SK-N-SH (cell line): ENCODE results near the gene NLN. TPM values are rescaled to one million over a fixed set of nuclear protein-coding genes. Genes with fewer than 3 reads are reported as not detected.
A peak's percentile ranks its signal among the peaks of the same experiment; 100 is the strongest.

Source experiments
- CTCF ChIA-PET: fragments of 300-600, 350-600 bp; formaldehyde crosslinking; extraction: SDS; loops from one replicate; lab custom pipeline; 2021; lab: Yijun Ruan, JAX
- POLR2A ChIA-PET: fragments of 350-600 bp; sonication (Branson Sonifier 250); formaldehyde crosslinking; extraction: SDS; loops from one replicate; lab custom pipeline; 2020; ENCODE audit warnings: antibody characterized with exemption, inconsistent platforms; lab: Yijun Ruan, JAX
- DNase-seq: peaks from one replicate; pipeline ENCODE4 v3.0.0; 2012
- H2AFZ ChIP-seq: fragments of 200-600 bp; sonication (generic); 2 replicates; pipeline ENCODE4 v1.8.1; 2016; ENCODE audit warnings: antibody characterized with exemption, mild to moderate bottlenecking, low read depth
- H3F3A ChIP-seq: fragments of 200-600 bp; sonication (generic); replicated peaks from 2 replicates; pipeline ENCODE3; 2016; ENCODE audit warnings: antibody characterized with exemption, mild to moderate bottlenecking; ENCODE audit not compliant: insufficient read depth
- H3K27ac ChIP-seq, 2 experiments: fragments of 200-500 bp in 1 of 2; fragments of 200-600 bp in 1 of 2; sonication (Bioruptor generic) in 1 of 2; sonication (generic), shearing (Covaris generic) in 1 of 2; 2 replicates each; pipeline versions ENCODE4 v1.5.1 to v1.6.1; 2014 to 2016; ENCODE audit warnings: low read depth in 2 of 2, inconsistent platforms in 1 of 2, low read length in 1 of 2, mild to moderate bottlenecking in 1 of 2, mixed read lengths in 1 of 2
- H3K27me3 ChIP-seq: fragments of 200-600 bp; sonication (generic), shearing (Covaris generic); 2 replicates; pipeline ENCODE4 v1.6.1; 2016; ENCODE audit warnings: mixed run types; ENCODE audit not compliant: insufficient read depth
- H3K36me3 ChIP-seq, 2 experiments: fragments of 200-500 bp in 1 of 2; fragments of 200-600 bp in 1 of 2; sonication (Bioruptor generic) in 1 of 2; sonication (generic) in 1 of 2; replicated peaks in 1 of 2; 2 replicates each; pipeline versions ENCODE3 to v1.5.1; 2014 to 2016; ENCODE audit warnings: low read length in 1 of 2, mild to moderate bottlenecking in 1 of 2; ENCODE audit not compliant: insufficient read depth in 2 of 2, control insufficient read depth in 1 of 2
- H3K4me1 ChIP-seq, 2 experiments: fragments of 200-500 bp in 1 of 2; fragments of 200-600 bp in 1 of 2; sonication (Bioruptor generic) in 1 of 2; sonication (generic), shearing (Covaris generic) in 1 of 2; 2 replicates each; pipeline versions ENCODE4 v1.5.1 to v1.6.1; 2014 to 2016; ENCODE audit warnings: low read depth in 1 of 2, low read length in 1 of 2, mixed run types in 1 of 2; ENCODE audit not compliant: insufficient read depth in 2 of 2, control insufficient read depth in 1 of 2
- H3K4me2 ChIP-seq: fragments of 200-600 bp; sonication (generic), shearing (Covaris generic); 2 replicates; pipeline ENCODE4 v1.6.1; 2017; ENCODE audit warnings: mixed run types
- H3K4me3 ChIP-seq, 2 experiments: fragments of 200-500 bp in 1 of 2; fragments of 200-600 bp in 1 of 2; sonication (Bioruptor generic) in 1 of 2; sonication (generic), shearing (Covaris generic) in 1 of 2; 2 replicates each; pipeline versions ENCODE4 v1.5.1 to v1.8.1; 2014 to 2016; ENCODE audit warnings: low read depth in 2 of 2, inconsistent platforms in 1 of 2, low read length in 1 of 2, mild to moderate bottlenecking in 1 of 2, mixed read lengths in 1 of 2, moderate library complexity in 1 of 2
- H3K79me2 ChIP-seq: fragments of 200-600 bp; sonication (generic); 2 replicates; pipeline ENCODE4 v1.8.1; 2017; ENCODE audit warnings: mild to moderate bottlenecking; ENCODE audit not compliant: insufficient read depth
- H3K9ac ChIP-seq: fragments of 200-600 bp; sonication (generic); 2 replicates; pipeline ENCODE4 v1.6.1; 2017; ENCODE audit warnings: mixed run types
- H3K9me2 ChIP-seq: fragments of 200-600 bp; sonication (generic); 2 replicates; pipeline ENCODE4 v1.6.1; 2017; ENCODE audit warnings: mixed run types
- H3K9me3 ChIP-seq: fragments of 200-600 bp; sonication (generic); 2 replicates; pipeline ENCODE4 v1.6.1; 2017; ENCODE audit warnings: mixed run types, mild to moderate bottlenecking, moderate library complexity
- H4K20me1 ChIP-seq: fragments of 200-600 bp; sonication (generic); 2 replicates; pipeline ENCODE4 v1.6.1; 2017; ENCODE audit warnings: mild to moderate bottlenecking, mixed run types; ENCODE audit not compliant: insufficient read depth
- CTCF ChIP-seq: fragments of 200-600 bp; sonication (generic); IDR thresholded peaks from 2 replicates; pipeline ENCODE4 v1.6.1; 2017; ENCODE audit warnings: antibody characterized with exemption, mild to moderate bottlenecking, moderate library complexity
- ELF1 ChIP-seq: IDR thresholded peaks from 2 replicates; pipeline ENCODE4 v1.4.0; 2012
- EP300 ChIP-seq, 2 experiments: IDR thresholded peaks; 2 replicates each; pipeline versions ENCODE4 v1.4.0 to v1.6.1; 2012; ENCODE audit warnings: borderline replicate concordance in 1 of 2, low read depth in 1 of 2, low read length in 1 of 2
- FOSL2 ChIP-seq: IDR thresholded peaks from 2 replicates; pipeline ENCODE4 v1.4.0; 2012; ENCODE audit warnings: low read depth, mild to moderate bottlenecking, moderate library complexity, borderline replicate concordance
- FOXM1 ChIP-seq: IDR thresholded peaks from 2 replicates; pipeline ENCODE4 v1.4.0; 2012; ENCODE audit warnings: low read depth, mild to moderate bottlenecking
- GABPA ChIP-seq: IDR thresholded peaks from 2 replicates; pipeline ENCODE4 v1.4.0; 2012; ENCODE audit warnings: low read depth, mild to moderate bottlenecking
- GATA2 ChIP-seq: sonication (generic); formaldehyde crosslinking; IDR thresholded peaks from 2 replicates; pipeline ENCODE4 v1.5.0; 2020; ENCODE audit warnings: mild to moderate bottlenecking, missing genetic modification reagents
- IRF3 ChIP-seq: fragments of 150-350 bp; IDR thresholded peaks from 2 replicates; pipeline ENCODE4 v1.6.1; 2016; ENCODE audit warnings: mild to moderate bottlenecking, low read depth, low read length
- JUND ChIP-seq: IDR thresholded peaks from 2 replicates; pipeline ENCODE4 v1.4.0; 2012
- MEF2A ChIP-seq: IDR thresholded peaks from 2 replicates; pipeline ENCODE4 v1.4.0; 2012; ENCODE audit warnings: low read depth, borderline replicate concordance
- NFIC ChIP-seq: IDR thresholded peaks from 2 replicates; pipeline ENCODE4 v1.4.0; 2012; ENCODE audit warnings: borderline replicate concordance
- NRF1 ChIP-seq: IDR thresholded peaks from 2 replicates; pipeline ENCODE4 v1.6.1; 2012; ENCODE audit warnings: low read depth, mild to moderate bottlenecking, low read length
- RCOR1 ChIP-seq: fragments of 150-350 bp; IDR thresholded peaks from 2 replicates; pipeline ENCODE4 v1.6.1; 2017; ENCODE audit warnings: antibody characterized with exemption, low read length
- REST ChIP-seq: IDR thresholded peaks from 2 replicates; pipeline ENCODE4 v1.6.1; 2012; ENCODE audit warnings: mild to moderate bottlenecking, low read depth, low read length, moderate library complexity
- RFX5 ChIP-seq: IDR thresholded peaks from 2 replicates; pipeline ENCODE4 v1.6.1; 2012; ENCODE audit warnings: mild to moderate bottlenecking, improper control_type of control experiment, low read length
- SIN3A ChIP-seq: IDR thresholded peaks from 2 replicates; pipeline ENCODE4 v1.6.1; 2012; ENCODE audit warnings: low read depth, mild to moderate bottlenecking, low read length, moderate library complexity, borderline replicate concordance
- SMC3 ChIP-seq: IDR thresholded peaks from 2 replicates; pipeline ENCODE4 v1.6.1; 2012; ENCODE audit warnings: low read depth, low read length, improper control_type of control experiment
- TAF1 ChIP-seq: IDR thresholded peaks from 2 replicates; pipeline ENCODE4 v1.6.1; 2012; ENCODE audit warnings: low read depth, mild to moderate bottlenecking, low read length, moderate library complexity, borderline replicate concordance
- TCF12 ChIP-seq: IDR thresholded peaks from 2 replicates; pipeline ENCODE4 v1.4.0; 2012
- TEAD4 ChIP-seq: IDR thresholded peaks from 2 replicates; pipeline ENCODE4 v1.4.0; 2012; ENCODE audit warnings: mild to moderate bottlenecking, borderline replicate concordance; ENCODE audit not compliant: insufficient read depth
- USF1 ChIP-seq: IDR thresholded peaks from 2 replicates; pipeline ENCODE4 v1.4.0; 2012; ENCODE audit warnings: low read depth, borderline replicate concordance
- USF2 ChIP-seq: fragments of 150-350 bp; IDR thresholded peaks from 2 replicates; pipeline ENCODE4 v1.6.1; 2017; ENCODE audit warnings: antibody characterized with exemption, low read length, low read depth, borderline replicate concordance
- WGBS: methylation state at CpG from one replicate; pipeline ENCODE4 v1.1.6; 2017; ENCODE audit warnings: low lambda C conversion rate; 5-methylcytosine and 5-hydroxymethylcytosine counted together
- polyA plus RNA-seq, 3 experiments: library from polyadenylated mRNA; depleted of rRNA; stranded (reverse); fragments of >200 nt; gene quantifications; 2 replicates each; pipeline ENCODE4 v1.2.3, GENCODE V29; 2012
- TF ChIP-seq, protein P1 (sequence below): IDR thresholded peaks from 2 replicates; pipeline ENCODE4; 2012
- TF ChIP-seq, protein P2 (sequence below): IDR thresholded peaks from 2 replicates; pipeline ENCODE4 v1.4.0; 2012; ENCODE audit warnings: low read depth

Gene NLN
- polyA plus RNA-seq, 1 of the 3 experiments (the other 2 are of a cell fraction): 17.1 TPM

GRCh38 chr5:65704621-65705239 is 17.3 kb upstream of the NLN start:
- 76% methylated on average over 2 of the region's 2 CpGs for WGBS
- ChIA-PET POLR2A (interaction anchor here (1.2 kb wide), 1 partner anchor 17 kb away, joined by 3 read pairs; the partner anchor contains the start of genes NLN and SGTB), CTCF (interaction anchor here (0.7 to 1.0 kb wide), 2 partner anchors 11 to 591 kb away, joined by 3 read pairs; no protein-coding TSS in a partner anchor)
- TF ChIP-seq USF2 (no peak), FOSL2 (no peak), REST (no peak), TAF1 (no peak), CTCF (no peak), FOXM1 (no peak), GABPA (no peak), USF1 (no peak), NFIC (no peak), ELF1 (no peak), RCOR1 (peak; percentile 98), SMC3 (no peak), IRF3 (no peak), EP300 (IDR thresholded peaks at IDR 0.05; ENCODE audit: borderline replicate concordance in 1 of 2, low read depth in 1 of 2, low read length in 1 of 2) (peak in 1 of 2 experiments; percentile 93; a peak in 2 of 4 replicates), SIN3A (no peak), TEAD4 (no peak), JUND (no peak), NRF1 (no peak), MEF2A (no peak), GATA2 (CRISPR knock-in tag) (peak; percentile 100), TCF12 (peak; percentile 17; the same call in 1 of the 2 replicates), RFX5 (peak; percentile 25; the same call in 1 of the 2 replicates)
- TF ChIP-seq, protein P1, sequence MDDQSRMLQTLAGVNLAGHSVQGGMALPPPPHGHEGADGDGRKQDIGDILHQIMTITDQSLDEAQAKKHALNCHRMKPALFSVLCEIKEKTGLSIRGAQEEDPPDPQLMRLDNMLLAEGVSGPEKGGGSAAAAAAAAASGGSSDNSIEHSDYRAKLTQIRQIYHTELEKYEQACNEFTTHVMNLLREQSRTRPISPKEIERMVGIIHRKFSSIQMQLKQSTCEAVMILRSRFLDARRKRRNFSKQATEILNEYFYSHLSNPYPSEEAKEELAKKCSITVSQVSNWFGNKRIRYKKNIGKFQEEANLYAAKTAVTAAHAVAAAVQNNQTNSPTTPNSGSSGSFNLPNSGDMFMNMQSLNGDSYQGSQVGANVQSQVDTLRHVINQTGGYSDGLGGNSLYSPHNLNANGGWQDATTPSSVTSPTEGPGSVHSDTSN: no peak
- TF ChIP-seq, protein P2, sequence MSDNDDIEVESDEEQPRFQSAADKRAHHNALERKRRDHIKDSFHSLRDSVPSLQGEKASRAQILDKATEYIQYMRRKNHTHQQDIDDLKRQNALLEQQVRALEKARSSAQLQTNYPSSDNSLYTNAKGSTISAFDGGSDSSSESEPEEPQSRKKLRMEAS: no peak

More at GRCh38 chr5:65704621-65705239, 17.3 kb upstream of the NLN start:
- H3K4me1 ChIP-seq: peaks cover 0 to 9% of the 10 kb centered on the region in 2 experiments; a peak in 1 of 4 replicates
- H3K9me2 ChIP-seq: no peaks in the 10 kb centered on the region
- H3K4me3 ChIP-seq: no peak overlapping the region
- no peak overlapping the region for H3K9ac ChIP-seq
- H3K27ac ChIP-seq: peak overlapping the region in 1 of 2 experiments; percentile 13; a peak in 2 of 4 replicates
- H3K79me2 ChIP-seq: no peaks in the 10 kb centered on the region
- DNase-seq: peak; percentile 67
- H3F3A ChIP-seq: peaks cover 11% of the 10 kb centered on the region
- no peak overlapping the region for H3K4me2 ChIP-seq
- H3K36me3 ChIP-seq: peaks cover 7 to 38% of the 10 kb centered on the region in 2 experiments
- no peaks in the 10 kb centered on the region for H3K9me3 ChIP-seq
- H2AFZ ChIP-seq: no peak overlapping the region
- no peaks in the 10 kb centered on the region for H4K20me1 ChIP-seq
- H3K27me3 ChIP-seq: no peaks in the 10 kb centered on the region
